Gastrocnemius medialis (tissue), 4 donors: ENCODE results near the gene FRG2.

Experiments used
- CTCF ChIP-seq, 5 experiments: fragments of 450-650 bp in 3 of 5; fragments of 200-600 bp in 2 of 5; sonication (generic) in 2 of 5; IDR thresholded peaks in 4 of 5; conservative IDR thresholded peaks in 1 of 5; 1 replicate in 4 of 5; 2 replicates in 1 of 5; pipeline ENCODE4 v1.5.1; 2016 to 2019; ENCODE audit warnings: antibody characterized with exemption in 5 of 5, mild to moderate bottlenecking in 3 of 5, moderate library complexity in 3 of 5
- POLR2A ChIP-seq, 2 donors: fragments of 450-650 bp; IDR thresholded peaks; one replicate each; pipeline ENCODE4 v1.6.1; 2017; ENCODE audit warnings: antibody characterized with exemption in 2 of 2, mild to moderate bottlenecking in 2 of 2, moderate library complexity in 2 of 2

- TF ChIP-seq CTCF (IDR thresholded peaks at IDR 0.05 in 4 of 5, conservative IDR thresholded peaks at IDR 0.05 in 1 of 5) (no peak), POLR2A (IDR thresholded peaks at IDR 0.05) (no peak)
These were observed 11.3 kb downstream of the FRG2 start for GRCh38 chr4:190015538-190016368.
